ENCODE data around the gene DIPK1B. TPM values are rescaled to one million over a fixed set of nuclear protein-coding genes. Genes with fewer than 3 reads are reported as not detected.

The DIPK1B gene
- total and polyA plus RNA-seq, 2 experiments from 2014 or later, result 18.7 to 60.0 TPM

DNA sequence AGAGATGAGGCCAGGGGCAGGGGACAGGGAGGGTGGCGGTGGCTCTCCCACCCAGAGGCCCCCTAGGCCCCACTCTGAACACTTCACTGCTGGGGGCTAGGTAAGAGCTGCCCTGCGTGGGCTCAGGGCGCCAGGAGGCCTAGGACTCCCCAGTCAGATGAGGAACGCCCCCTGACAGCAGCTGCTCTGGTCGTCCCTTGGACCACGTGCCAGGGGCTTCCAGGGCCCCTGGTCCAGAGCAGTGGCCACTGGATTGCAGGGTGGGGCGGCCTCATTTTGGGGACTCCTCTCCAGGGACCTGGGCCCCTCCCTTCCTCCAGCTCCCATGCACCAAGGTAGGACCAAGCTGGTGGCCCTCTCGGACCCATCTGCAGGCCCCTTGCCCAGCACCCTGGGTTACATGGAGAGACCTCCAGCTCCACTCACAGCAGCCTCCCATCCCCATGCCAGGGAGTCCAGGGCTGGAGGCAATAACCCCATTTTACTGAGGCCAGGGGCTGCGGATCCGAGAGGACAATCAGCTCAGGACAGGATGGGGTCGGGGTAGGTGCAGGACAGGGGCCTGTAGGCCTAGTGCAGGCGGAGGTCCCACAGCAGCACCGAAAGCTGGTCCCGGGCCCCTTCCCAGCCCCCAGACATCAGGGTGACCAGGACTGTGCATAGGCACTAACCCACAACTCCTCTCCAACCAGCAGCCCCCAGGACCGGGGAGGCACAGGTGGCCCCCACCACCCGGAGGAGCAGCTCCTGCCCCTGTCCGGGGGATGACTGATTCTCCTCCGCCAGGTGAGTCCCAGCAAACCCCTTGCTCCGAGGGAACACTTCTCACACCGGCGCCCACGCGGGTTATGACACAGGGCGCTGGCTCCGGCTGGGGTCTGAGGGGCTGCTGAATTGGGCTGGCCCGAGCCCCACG is 48.1 kb upstream of the DIPK1B start:
- TF ChIP-seq STAT1 (IDR thresholded peaks at IDR 0.05; ENCODE audit: unreplicated experiment), result no peak
- no peak for TF ChIP-seq NANOG (IDR thresholded peaks at IDR 0.05; ENCODE audit: borderline replicate concordance)
- no peak for TF ChIP-seq ZNF114 (CRISPR knock-in tag; IDR thresholded peaks at IDR 0.05)
- TF ChIP-seq, protein P1, sequence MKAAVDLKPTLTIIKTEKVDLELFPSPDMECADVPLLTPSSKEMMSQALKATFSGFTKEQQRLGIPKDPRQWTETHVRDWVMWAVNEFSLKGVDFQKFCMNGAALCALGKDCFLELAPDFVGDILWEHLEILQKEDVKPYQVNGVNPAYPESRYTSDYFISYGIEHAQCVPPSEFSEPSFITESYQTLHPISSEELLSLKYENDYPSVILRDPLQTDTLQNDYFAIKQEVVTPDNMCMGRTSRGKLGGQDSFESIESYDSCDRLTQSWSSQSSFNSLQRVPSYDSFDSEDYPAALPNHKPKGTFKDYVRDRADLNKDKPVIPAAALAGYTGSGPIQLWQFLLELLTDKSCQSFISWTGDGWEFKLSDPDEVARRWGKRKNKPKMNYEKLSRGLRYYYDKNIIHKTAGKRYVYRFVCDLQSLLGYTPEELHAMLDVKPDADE (IDR thresholded peaks at IDR 0.05), result no peak

DNA sequence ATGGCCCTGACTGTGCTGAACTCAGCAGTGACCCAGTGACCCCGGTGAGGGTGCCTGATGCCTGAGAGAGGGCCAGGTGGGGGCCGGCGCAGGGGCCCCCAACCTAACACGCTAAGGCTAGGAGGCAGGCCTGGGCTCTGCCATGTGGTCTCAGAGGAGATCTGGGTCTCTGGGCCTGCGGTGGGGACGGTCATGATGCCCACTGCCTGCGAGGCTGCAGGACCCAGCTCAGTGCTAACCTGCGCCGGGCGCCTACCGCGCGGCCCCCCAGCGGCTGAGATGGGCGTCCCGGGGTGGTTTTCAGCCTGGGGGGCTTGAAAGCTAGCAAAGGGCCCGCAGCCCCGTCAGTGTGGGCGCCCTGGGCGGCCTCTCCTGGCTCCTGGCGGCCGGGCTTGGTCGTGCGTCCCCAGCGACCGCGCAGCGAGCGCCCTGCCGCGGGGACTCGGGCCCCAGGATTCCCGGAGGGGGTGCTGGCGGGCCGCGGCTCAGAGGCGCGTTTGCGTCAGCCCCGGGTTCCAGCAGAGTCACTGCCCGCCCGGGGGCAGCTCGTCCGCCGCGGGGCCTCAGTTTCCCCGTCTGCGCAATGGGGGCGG is 47.2 kb upstream of the DIPK1B start:
- Histone ChIP-seq H2AFZ (peak overlapping the region; percentile 63), H3K4me2 (peak overlapping the region; percentile 77), H3K9me2 (ENCODE audit: insufficient read depth) (no peaks in the 10 kb centered on the region), H3K27me3 (ENCODE audit: insufficient read depth) (no peaks in the 10 kb centered on the region), H3K4me1 (ENCODE audit: insufficient read depth) (no peaks in the 10 kb centered on the region; the same call in 1 of the 2 replicates), H4K20me1 (replicated peaks; ENCODE audit: insufficient read depth) (no peaks in the 10 kb centered on the region), H3K36me3 (ENCODE audit: insufficient read depth) (no peaks in the 10 kb centered on the region), H3F3A (replicated peaks; ENCODE audit: low read depth) (no peaks in the 10 kb centered on the region), H3K27ac (ENCODE audit: low read depth) (no peak overlapping the region), H3K79me2 (replicated peaks; ENCODE audit: insufficient read depth) (no peaks in the 10 kb centered on the region), H3K4me3 (peak overlapping the region; percentile 53)
- Mint-ChIP-seq H3K4me3 (peak overlapping the region; percentile 73), H3K4me1 (no peaks in the 10 kb centered on the region), H3K27ac (no peak overlapping the region), H3K9me3 (no peaks in the 10 kb centered on the region), H3K27me3 (ENCODE audit: insufficient read depth, low read depth, poor library complexity) (no peaks in the 10 kb centered on the region), H3K36me3 (ENCODE audit: low read depth) (no peaks in the 10 kb centered on the region)
- ATAC-seq, result peak; percentile 45
- TF ChIP-seq POLR2AphosphoS5 (IDR thresholded peaks at IDR 0.05; ENCODE audit: low read depth) (peak; percentile 20; the same call in 1 of the 2 replicates), CREB1 (CRISPR knock-in tag; IDR thresholded peaks at IDR 0.05; ENCODE audit: low read depth) (no peak), JUNB (IDR thresholded peaks at IDR 0.05; ENCODE audit: unreplicated experiment) (no peak), ZNF462 (CRISPR knock-in tag; IDR thresholded peaks at IDR 0.05) (no peak)
- TF ChIP-seq, protein P2, sequence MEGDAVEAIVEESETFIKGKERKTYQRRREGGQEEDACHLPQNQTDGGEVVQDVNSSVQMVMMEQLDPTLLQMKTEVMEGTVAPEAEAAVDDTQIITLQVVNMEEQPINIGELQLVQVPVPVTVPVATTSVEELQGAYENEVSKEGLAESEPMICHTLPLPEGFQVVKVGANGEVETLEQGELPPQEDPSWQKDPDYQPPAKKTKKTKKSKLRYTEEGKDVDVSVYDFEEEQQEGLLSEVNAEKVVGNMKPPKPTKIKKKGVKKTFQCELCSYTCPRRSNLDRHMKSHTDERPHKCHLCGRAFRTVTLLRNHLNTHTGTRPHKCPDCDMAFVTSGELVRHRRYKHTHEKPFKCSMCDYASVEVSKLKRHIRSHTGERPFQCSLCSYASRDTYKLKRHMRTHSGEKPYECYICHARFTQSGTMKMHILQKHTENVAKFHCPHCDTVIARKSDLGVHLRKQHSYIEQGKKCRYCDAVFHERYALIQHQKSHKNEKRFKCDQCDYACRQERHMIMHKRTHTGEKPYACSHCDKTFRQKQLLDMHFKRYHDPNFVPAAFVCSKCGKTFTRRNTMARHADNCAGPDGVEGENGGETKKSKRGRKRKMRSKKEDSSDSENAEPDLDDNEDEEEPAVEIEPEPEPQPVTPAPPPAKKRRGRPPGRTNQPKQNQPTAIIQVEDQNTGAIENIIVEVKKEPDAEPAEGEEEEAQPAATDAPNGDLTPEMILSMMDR (conservative IDR thresholded peaks at IDR 0.05; ENCODE audit: low read depth in 2 of 2), result 0 out of 4 replicates have a peak, but pooled peaks have one; percentile 5 to 9
- peak; percentile 70 for DNase-seq (ENCODE audit: low spot score)

More for the DNA sequence above, 48.1 kb upstream of the DIPK1B start:
- no peaks in the 10 kb centered on the region for H3K36me3 ChIP-seq (ENCODE audit: insufficient read depth)
- no peaks in the 10 kb centered on the region for H3F3A ChIP-seq (replicated peaks; ENCODE audit: low read depth)
- peak overlapping the region; percentile 53; the same call in 1 of the 2 replicates for H3K4me3 ChIP-seq
- ATAC-seq, result no peak
- no peaks in the 10 kb centered on the region for H3K9me3 Mint-ChIP-seq
- H3K36me3 Mint-ChIP-seq (ENCODE audit: low read depth), result no peaks in the 10 kb centered on the region
- H3K27me3 Mint-ChIP-seq (ENCODE audit: insufficient read depth, low read depth, poor library complexity), result no peaks in the 10 kb centered on the region
- H3K27ac Mint-ChIP-seq, result no peak overlapping the region
- H3K4me2 ChIP-seq, result no peak overlapping the region
- no peaks in the 10 kb centered on the region for H3K79me2 ChIP-seq (replicated peaks; ENCODE audit: insufficient read depth)
- no peaks in the 10 kb centered on the region for H4K20me1 ChIP-seq (replicated peaks; ENCODE audit: insufficient read depth)
- DNase-seq (ENCODE audit: low spot score), result peak; percentile 42
- H2AFZ ChIP-seq, result peak overlapping the region; percentile 63; the same call in 1 of the 2 replicates
- no peaks in the 10 kb centered on the region for H3K27me3 ChIP-seq (ENCODE audit: insufficient read depth)
- no peaks in the 10 kb centered on the region for H3K9me2 ChIP-seq (ENCODE audit: insufficient read depth)
- H3K4me1 Mint-ChIP-seq, result no peaks in the 10 kb centered on the region
- H3K27ac ChIP-seq (ENCODE audit: low read depth), result no peak overlapping the region
- H3K4me1 ChIP-seq (ENCODE audit: insufficient read depth), result no peaks in the 10 kb centered on the region; the same call in 1 of the 2 replicates
- peak overlapping the region; percentile 73; the same call in 2 of the 3 replicates for H3K4me3 Mint-ChIP-seq

Measured in GM23338 (cell line).